GM18873 (cell line): ENCODE data around the gene NME5.
"Not testable (repeated sequence)": the region's sequence is repeated elsewhere in the genome, so short reads cannot be mapped to it uniquely, and the experiment has no call there.

ENCODE experiments used
- ATAC-seq: cut with Tn5 transposase; IDR thresholded peaks from one replicate; pipeline ENCODE4 v1.9.1; 2021; ENCODE audit warnings: mild to moderate bottlenecking, moderate library complexity, moderate number of reproducible peaks; ENCODE audit not compliant: unreplicated experiment, low FRiP score

NME5 gene

DNA sequence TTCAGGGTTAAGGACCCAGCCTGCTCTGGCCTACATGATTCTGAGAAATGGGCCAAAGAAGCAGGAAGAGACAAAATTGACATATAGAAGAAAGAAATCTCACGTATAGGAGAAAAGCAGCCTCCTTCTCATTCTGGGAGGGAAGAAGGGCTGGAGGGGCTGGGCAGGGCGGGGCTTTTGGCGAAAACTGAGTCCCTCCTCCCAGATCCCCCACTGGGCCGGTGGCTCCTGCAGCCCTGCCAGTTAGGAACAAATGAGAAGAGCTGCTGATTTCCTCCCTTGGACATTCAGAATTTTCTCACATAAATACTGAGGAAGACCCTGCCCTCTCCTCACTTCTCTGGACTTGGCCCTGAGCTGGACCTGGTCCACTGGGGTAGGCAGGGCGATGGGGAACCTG lies 55.5 kb downstream of the NME5 start, which contains the start of gene WNT8A:
Gene WNT8A, plus strand, starts transcription at position 332 of the 400 bp plus-strand sequence. CDS start 95 bp downstream, outside the sequence.
- no peak for ATAC-seq

DNA sequence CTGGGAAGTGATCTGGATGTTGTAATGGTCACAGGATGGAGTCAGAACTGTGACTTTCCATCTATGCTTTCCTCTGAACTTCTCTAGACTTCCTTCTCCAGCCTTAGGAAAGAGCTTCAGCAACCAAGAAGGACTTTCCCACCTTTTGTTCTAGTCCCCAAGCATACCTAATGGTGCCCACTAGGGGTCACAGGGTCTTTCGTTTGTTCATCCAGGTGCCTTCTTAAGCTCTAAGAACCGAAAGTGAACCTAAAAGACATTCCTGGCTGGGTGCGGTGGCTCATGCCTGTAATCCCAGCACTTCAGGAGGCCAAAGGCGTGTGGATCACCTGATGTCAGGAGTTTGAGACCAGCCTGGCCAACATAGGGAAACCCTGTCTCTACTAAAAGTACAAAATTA lies 57.2 kb downstream of the NME5 start:
- no peak for ATAC-seq

DNA sequence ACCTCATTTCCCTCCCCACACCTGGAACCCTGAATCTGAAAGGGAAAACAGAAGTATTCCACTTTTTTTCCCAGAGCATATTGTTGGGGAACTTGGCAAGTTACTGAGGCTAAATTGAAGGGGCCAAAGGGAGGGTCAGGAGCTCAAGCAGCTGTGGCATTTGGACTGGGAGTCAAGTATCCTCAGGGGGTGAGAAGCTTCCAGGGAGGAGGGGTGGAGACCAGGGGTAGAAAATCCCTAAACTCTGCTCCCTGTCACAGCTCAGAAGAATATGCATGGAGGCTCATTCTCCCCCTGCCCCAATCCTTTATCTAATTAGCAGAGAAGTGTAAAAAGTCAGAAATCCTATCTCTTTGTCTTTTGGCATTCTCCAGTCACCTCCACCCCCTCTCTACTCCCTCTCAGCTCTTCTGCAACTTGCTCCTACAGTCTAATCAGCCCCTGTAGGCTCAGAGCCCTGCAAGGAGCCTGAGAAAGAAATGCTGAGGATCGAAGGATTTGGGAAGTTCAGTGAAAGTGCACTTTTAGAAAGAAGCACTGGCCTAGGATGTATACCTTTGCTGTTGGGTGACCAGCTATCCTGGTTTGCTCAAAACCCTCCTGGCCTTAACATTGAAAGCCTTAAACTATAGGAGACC lies 61.1 kb downstream of the NME5 start:
- no peak for ATAC-seq

DNA sequence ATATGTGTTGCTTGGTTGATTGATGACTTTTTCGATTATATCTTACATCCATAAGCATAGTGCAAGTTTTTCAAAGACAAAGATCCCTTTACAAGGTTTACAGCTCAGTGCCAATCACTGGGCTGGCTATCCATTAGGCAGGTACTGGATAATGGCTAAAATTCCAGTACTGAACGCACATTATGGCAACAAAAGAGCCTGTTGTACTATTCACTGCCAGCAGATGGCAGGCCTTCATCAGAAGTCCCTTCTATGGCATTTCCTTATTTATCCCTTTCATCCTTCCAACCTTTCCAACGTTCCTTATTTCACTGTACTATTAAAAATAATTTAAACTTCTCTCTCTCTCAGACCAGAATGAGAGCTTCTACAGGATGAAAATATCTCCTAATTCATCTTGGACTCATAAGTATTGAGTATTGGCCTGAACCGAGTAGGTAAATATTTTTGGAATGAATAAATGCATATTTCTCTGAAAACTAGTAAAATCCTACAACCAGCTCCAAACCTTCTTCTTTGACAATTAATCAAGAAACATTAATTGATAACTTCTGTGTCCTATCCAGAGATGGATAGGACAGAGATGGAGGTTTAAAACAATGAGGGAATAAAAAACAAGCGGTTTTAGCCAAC lies 62.0 kb downstream of the NME5 start:
- ATAC-seq: no peak

DNA sequence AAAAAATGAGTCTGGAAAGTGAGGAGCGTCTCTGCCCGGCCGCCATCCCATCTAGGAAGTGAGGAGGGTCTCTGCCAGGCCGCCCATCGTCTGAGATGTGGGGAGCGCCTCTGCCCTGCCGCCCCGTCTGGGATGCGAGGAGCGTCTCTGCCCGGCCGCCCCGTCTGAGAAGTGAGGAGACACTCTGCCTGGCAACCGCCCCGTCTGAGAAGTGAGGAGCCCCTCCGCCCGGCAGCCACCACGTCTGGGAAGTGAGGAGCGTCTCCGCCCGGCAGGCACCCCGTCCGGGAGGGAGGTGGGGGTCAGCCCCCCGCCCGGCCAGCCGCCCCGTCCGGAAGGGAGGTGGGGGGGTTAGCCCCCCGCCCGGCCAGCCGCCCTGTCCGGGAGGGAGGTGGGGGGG lies 69.2 kb downstream of the NME5 start:
- not testable (repeated sequence) for ATAC-seq

DNA sequence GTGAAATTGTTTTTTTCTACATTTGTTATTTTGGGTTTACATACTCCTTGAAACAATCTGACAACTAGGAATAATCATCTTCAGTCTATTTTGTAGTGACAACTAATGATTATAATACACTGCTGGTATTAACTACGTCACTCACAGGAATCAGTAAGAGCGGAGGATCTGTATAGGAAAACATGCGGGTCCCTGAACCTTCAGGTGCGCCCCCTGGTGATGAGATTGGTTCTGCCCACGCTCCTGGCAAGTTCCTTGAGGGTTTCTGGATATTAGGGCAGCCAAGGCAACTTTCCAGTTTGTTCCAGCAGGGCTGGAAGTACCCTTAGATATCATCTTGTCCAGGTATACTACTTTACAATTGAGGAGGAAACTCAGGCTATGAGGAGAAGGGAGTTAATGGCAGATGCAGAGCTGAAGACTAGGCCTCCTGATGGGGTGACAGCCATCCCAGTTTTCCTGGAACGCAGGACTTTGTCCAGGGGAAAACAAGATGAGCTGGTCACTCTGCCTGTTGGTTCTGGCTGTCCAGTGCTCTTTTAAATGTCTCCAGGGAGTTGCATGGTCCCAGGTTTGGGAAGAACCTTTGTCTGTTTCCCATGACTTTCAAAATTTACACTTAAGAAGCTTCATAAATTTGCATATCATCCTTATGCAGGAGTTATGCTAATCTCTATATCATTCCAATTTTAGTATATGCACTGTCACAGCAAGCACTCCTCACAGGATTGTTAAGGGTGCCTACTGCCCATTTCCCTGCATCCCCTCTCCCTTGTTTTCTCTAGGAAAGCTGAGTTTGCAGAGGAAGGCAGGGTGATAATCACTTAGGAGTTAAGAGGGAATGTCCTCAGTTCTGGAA lies 70.3 kb downstream of the NME5 start:
- ATAC-seq: no peak

DNA sequence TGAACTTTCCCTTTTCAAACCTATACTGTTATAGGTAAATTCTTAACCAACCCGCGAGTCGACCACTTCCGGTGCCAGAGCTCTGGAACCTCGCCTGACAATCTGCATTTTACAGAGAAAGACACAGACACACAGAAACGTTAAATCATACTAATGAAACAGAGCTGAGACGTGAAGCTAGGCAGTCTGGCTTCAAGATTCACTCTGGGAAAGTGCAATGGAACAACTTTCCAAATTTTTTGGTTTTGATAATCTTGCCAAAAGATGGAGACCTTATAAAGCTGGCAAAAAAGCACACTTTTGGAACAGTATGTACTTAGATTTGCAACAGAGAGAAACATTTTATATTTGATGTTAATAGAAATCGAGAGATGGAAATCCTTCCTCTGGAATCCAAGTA lies 71.3 kb downstream of the NME5 start:
- no peak for ATAC-seq
